ENCODE data around the gene RHBDL1. TPM values are rescaled to one million over a fixed set of nuclear protein-coding genes. Genes with fewer than 3 reads are reported as not detected.
A peak's percentile ranks its signal among the peaks of the same experiment; 100 is the strongest.
"Not testable (repeated sequence)": the region's sequence is repeated elsewhere in the genome, so short reads cannot be mapped to it uniquely, and the experiment has no call there.

Gene RHBDL1
- total RNA-seq, 1 experiment from 2014 or later, result 1.7 TPM

DNA sequence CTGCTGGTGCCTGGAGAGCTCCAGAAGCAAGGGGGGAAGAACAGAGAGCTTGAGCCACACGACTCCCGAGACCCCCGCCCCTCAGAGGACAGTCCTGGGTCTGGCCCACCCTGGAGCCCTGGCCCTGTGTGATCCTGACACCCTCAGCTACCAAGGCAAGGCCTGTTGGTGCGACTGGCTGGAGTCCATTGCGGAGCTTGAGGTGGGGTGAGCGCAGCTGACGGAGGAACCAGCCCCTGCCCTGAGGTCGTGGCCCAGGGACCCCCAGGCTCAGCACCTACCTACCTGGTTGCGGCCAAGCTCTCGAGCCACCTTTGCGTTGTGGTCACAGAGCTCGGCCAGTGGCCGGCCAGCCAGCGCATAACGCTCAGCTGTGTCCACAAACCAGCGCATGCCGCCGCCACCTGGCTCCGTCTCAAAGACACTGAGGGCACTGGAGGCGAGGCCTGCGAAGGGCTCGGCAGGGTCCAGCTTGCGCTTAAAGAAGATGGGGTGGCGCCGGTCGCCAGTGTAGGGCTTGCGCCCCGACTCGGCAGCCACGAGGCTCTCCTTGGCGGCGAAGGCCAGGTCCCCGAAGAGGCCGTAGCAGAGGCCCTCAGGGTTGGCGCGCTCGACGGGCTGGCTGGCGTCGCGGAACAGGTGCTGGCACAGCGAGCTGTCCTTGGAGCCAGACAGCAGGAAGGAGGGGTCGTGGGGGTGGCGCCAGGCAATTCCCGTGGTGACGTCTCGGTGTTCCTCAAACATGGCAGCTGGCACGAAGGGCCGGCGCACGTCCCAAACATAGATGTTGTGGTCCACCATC, 11.2 kb downstream of the RHBDL1 start:
- Histone ChIP-seq H3K4me3 (ENCODE audit: low read length) (no peak overlapping the region), H2AFZ (ENCODE audit: low read length) (no peak overlapping the region), H3K27me3 (ENCODE audit: low read length) (no peaks in the 10 kb centered on the region), H3K9me3 (ENCODE audit: low read length) (no peaks in the 10 kb centered on the region), H3K79me2 (ENCODE audit: low read length) (peaks cover 34% of the 10 kb centered on the region), H3K4me2 (ENCODE audit: low read length) (no peak overlapping the region), H3K9me2 (replicated peaks; ENCODE audit: low read length) (no peaks in the 10 kb centered on the region), H3K27ac (ENCODE audit: low read length) (no peak overlapping the region), H3F3A (ENCODE audit: low read length, unreplicated experiment) (no peaks in the 10 kb centered on the region), H3K4me1 (ENCODE audit: insufficient read depth, low read length) (peaks cover 29% of the 10 kb centered on the region), H4K20me1 (ENCODE audit: low read length) (peaks cover 9% of the 10 kb centered on the region; the same call in 1 of the 2 replicates), H3K9ac (ENCODE audit: low read length) (no peak overlapping the region), H3K36me3 (ENCODE audit: low read depth, low read length) (peaks cover 6% of the 10 kb centered on the region)
- no TSS peak for BruUV-seq (replicated peaks)
- TF ChIP-seq EZH2 (IDR thresholded peaks at IDR 0.05; ENCODE audit: low read length, unreplicated experiment), result no peak
- TF ChIP-seq, protein P1, sequence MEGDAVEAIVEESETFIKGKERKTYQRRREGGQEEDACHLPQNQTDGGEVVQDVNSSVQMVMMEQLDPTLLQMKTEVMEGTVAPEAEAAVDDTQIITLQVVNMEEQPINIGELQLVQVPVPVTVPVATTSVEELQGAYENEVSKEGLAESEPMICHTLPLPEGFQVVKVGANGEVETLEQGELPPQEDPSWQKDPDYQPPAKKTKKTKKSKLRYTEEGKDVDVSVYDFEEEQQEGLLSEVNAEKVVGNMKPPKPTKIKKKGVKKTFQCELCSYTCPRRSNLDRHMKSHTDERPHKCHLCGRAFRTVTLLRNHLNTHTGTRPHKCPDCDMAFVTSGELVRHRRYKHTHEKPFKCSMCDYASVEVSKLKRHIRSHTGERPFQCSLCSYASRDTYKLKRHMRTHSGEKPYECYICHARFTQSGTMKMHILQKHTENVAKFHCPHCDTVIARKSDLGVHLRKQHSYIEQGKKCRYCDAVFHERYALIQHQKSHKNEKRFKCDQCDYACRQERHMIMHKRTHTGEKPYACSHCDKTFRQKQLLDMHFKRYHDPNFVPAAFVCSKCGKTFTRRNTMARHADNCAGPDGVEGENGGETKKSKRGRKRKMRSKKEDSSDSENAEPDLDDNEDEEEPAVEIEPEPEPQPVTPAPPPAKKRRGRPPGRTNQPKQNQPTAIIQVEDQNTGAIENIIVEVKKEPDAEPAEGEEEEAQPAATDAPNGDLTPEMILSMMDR (conservative IDR thresholded peaks at IDR 0.05; ENCODE audit: low read depth, low read length), result no peak
- no peak for TF ChIP-seq EZH2phosphoT487 (IDR thresholded peaks at IDR 0.05; ENCODE audit: borderline replicate concordance, low read length)
- ChIA-PET CTCF (no interaction called here), POLR2A (ENCODE audit: unreplicated experiment) (no interaction called here)
- no peak for ATAC-seq
- intact Hi-C loops (cut with micrococcal nuclease), result no loop called here
- DNase-seq, result no peak

DNA sequence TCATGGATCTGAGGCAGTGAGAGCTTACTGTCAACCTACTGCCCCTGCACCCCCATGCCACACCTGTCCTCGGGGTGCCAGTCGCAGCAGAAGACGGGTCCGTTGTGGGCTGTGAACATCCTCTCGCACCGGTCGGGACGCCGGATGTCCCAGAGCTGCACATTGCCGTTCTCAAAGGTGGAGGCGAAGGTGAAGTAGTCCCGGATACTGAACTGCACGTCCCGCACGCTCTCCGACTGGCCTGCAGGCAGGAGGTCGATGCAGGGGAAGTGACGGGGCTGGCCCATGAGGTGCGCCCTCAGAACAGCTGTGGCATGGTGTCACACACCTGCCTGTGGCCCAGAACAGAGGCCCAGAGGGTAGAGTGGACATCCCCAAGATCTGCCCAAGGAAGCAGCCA, 12.0 kb downstream of the RHBDL1 start:
- Histone ChIP-seq H3K9me3 (ENCODE audit: low read length) (no peaks in the 10 kb centered on the region), H3K4me2 (ENCODE audit: low read length) (no peak overlapping the region), H3F3A (ENCODE audit: low read length, unreplicated experiment) (peaks cover under 1% of the 10 kb centered on the region), H3K27ac (ENCODE audit: low read length) (no peak overlapping the region), H3K4me1 (ENCODE audit: insufficient read depth, low read length) (peaks cover 21% of the 10 kb centered on the region), H3K36me3 (ENCODE audit: low read depth, low read length) (peaks cover 2% of the 10 kb centered on the region; the same call in 1 of the 2 replicates), H4K20me1 (ENCODE audit: low read length) (peaks cover 1% of the 10 kb centered on the region; the same call in 1 of the 2 replicates), H3K9me2 (replicated peaks; ENCODE audit: low read length) (no peaks in the 10 kb centered on the region), H3K27me3 (ENCODE audit: low read length) (no peaks in the 10 kb centered on the region), H2AFZ (ENCODE audit: low read length) (no peak overlapping the region), H3K9ac (ENCODE audit: low read length) (no peak overlapping the region), H3K4me3 (ENCODE audit: low read length) (no peak overlapping the region), H3K79me2 (ENCODE audit: low read length) (peaks cover 25% of the 10 kb centered on the region)
- no TSS peak for BruUV-seq (replicated peaks)
- intact Hi-C loops (cut with micrococcal nuclease), result no loop called here
- CTCF ChIA-PET, result no interaction called here
- POLR2A ChIA-PET (ENCODE audit: unreplicated experiment), result no interaction called here
- ATAC-seq, result no peak
- TF ChIP-seq, protein P1 (conservative IDR thresholded peaks at IDR 0.05; ENCODE audit: low read depth, low read length), result no peak
- DNase-seq, result no peak

DNA sequence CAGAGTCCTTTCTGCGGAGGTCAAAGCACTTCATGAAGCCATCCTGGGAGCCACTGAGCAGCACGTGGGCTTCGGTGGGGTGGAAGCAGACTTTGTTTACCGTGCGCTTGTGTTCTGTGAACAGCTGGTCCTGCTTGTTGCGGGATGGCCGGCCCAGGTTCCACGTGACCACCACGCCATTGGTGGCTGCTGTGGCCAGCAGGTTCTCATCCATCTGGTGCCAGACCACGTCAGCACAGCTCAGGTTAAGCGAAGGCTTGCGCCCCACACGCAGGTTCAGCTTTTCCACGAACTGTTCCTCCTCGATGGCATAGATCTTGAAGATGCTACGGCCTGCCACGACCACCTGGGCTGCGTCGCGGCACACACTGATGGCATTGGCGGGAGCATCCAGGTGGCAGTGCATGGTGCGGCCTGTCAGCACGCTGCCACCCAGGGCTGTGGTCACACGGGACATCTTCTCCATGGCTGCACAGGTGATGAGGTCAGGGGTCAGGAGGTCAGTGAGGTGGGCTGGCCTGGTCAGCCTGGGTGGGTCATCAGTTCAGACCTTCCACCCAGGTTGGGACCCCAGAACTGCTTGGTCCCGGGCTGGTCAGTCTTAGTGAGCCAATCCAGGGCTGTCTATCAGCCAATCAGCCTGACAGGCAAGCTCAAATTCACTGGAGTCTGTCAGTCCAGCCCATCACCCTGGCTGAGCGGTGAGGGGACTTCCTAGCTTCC, 13.9 kb downstream of the RHBDL1 start:
- no peak for ATAC-seq
- H4K20me1 ChIP-seq (ENCODE audit: low read length), result no peaks in the 10 kb centered on the region

DNA sequence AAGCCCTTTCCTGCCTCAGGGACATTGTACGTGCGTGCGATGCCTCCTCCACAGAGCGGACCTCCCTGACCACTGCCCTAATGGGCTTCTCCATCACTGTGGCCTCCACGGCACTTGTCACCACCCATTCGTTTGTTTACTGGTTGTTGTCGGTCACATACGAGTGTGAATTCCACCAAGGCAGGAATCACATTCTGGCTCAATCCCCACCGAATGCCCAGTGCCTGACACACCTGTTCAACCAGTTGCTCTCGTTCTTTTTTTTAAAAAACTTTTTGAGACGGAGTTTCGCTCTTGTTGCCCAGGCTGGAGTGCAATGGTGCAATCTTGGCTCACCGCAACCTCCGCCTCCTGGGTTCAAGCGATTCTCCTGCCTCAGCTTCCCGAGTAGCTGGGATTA, 15.8 kb downstream of the RHBDL1 start:
- H3K27ac ChIP-seq (ENCODE audit: low read length); H3F3A ChIP-seq (ENCODE audit: low read length, unreplicated experiment); H3K4me3 ChIP-seq (ENCODE audit: low read length); H3K4me2 ChIP-seq (ENCODE audit: low read length); H3K9me2 ChIP-seq (replicated peaks; ENCODE audit: low read length); ATAC-seq; POLR2A ChIA-PET (ENCODE audit: unreplicated experiment); BruUV-seq (replicated peaks); CTCF ChIA-PET; DNase-seq; H3K27me3 ChIP-seq (ENCODE audit: low read length); intact Hi-C loops (cut with micrococcal nuclease); H3K36me3 ChIP-seq (ENCODE audit: low read depth, low read length); H3K9me3 ChIP-seq (ENCODE audit: low read length); H2AFZ ChIP-seq (ENCODE audit: low read length); H3K9ac ChIP-seq (ENCODE audit: low read length); H4K20me1 ChIP-seq (ENCODE audit: low read length): not testable (repeated sequence)
- Histone ChIP-seq H3K4me1 (ENCODE audit: insufficient read depth, low read length) (peaks cover 22% of the 10 kb centered on the region), H3K79me2 (ENCODE audit: low read length) (peaks cover 12% of the 10 kb centered on the region)

More for the DNA sequence above, 13.9 kb downstream of the RHBDL1 start:
- Histone ChIP-seq H3K4me2 (ENCODE audit: low read length) (peak overlapping the region; percentile 100), H2AFZ (ENCODE audit: low read length) (peak overlapping the region; percentile 81; the same call in 1 of the 2 replicates), H3K4me3 (ENCODE audit: low read length) (peak overlapping the region; percentile 99), H3K27me3 (ENCODE audit: low read length) (no peaks in the 10 kb centered on the region), H3K4me1 (ENCODE audit: insufficient read depth, low read length) (peaks cover 10% of the 10 kb centered on the region), H3F3A (ENCODE audit: low read length, unreplicated experiment) (peaks cover 4% of the 10 kb centered on the region), H3K9me2 (replicated peaks; ENCODE audit: low read length) (no peaks in the 10 kb centered on the region), H3K9ac (ENCODE audit: low read length) (peak overlapping the region; percentile 91), H3K36me3 (ENCODE audit: low read depth, low read length) (no peaks in the 10 kb centered on the region), H3K9me3 (ENCODE audit: low read length) (no peaks in the 10 kb centered on the region), H3K79me2 (ENCODE audit: low read length) (peaks cover 12% of the 10 kb centered on the region), H3K27ac (ENCODE audit: low read length) (no peak overlapping the region)
- no peak for DNase-seq
- ChIA-PET CTCF (no interaction called here), POLR2A (ENCODE audit: unreplicated experiment) (no interaction called here)
- intact Hi-C loops (cut with micrococcal nuclease), result no loop called here
- BruUV-seq (replicated peaks), result no TSS peak
- TF ChIP-seq EZH2phosphoT487 (IDR thresholded peaks at IDR 0.05; ENCODE audit: borderline replicate concordance, low read length), result no peak
- TF ChIP-seq, protein P1 (conservative IDR thresholded peaks at IDR 0.05; ENCODE audit: low read depth, low read length), result no peak
- TF ChIP-seq EZH2 (IDR thresholded peaks at IDR 0.05; ENCODE audit: low read length, unreplicated experiment), result no peak

Data from PC-3 (cell line).